ENCODE measurements around the gene SNAPIN.

GRCh38 chr1:153693466-153693865, 35.0 kb downstream of the SNAPIN start:
- TF ChIP-seq CTCF (IDR thresholded peaks at IDR 0.05) (no peak), POLR2AphosphoS5 (IDR thresholded peaks at IDR 0.05) (no peak), POLR2A (IDR thresholded peaks at IDR 0.05) (no peak), EP300 (IDR thresholded peaks at IDR 0.05) (no peak)

All from sigmoid colon (tissue), 4 donors.